ENCODE data around the gene NTRK3. TPM values are rescaled to one million over a fixed set of nuclear protein-coding genes. Genes with fewer than 3 reads are reported as not detected.

NTRK3 gene
- total RNA-seq, 8 experiments from 2014 or later: 1.2 to 41.6 (median 10.7) TPM

DNA sequence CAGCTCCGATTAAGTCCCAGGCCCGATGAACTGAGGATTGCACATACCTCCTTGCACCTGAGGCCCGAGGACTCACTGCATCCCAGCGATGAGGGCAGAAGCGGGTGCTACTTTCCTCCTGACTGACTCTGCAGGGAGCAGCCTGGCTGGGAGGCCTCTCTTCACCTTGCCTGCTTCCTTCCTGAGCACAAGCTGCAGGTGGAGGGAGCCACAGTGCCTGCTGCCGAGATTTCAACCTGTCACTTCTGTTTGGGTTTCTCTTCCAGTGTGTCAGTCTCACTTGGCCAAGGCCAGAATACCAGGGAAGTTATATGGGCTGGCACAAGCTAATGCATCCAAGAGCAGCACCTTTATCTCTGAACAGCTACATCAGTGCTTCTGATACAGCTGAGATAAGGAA lies 185.4 kb downstream of the NTRK3 start:
- ATAC-seq (replicated peaks in 6 of 8): no peak
- 25 to 100% (median 75%) methylated on average over 1 to 4 of the region's 6 CpGs; no CpG with 5 or more reads in 4 of the 10 experiments for WGBS, 10 experiments
- Histone ChIP-seq H3K27ac (no peak overlapping the region), H3K4me3 (no peak overlapping the region), H3K4me1 (replicated peaks in 1 of 2) (peaks cover 0 to 5% of the 10 kb centered on the region in 2 donors)
- in situ Hi-C loops (cut with MboI; ENCODE audit: low pct_unique_long_range_greater_than_20kb in 2 of 9, low sequenced_read_pairs in 9 of 9, unreplicated experiment in 9 of 9): no loop called here

DNA sequence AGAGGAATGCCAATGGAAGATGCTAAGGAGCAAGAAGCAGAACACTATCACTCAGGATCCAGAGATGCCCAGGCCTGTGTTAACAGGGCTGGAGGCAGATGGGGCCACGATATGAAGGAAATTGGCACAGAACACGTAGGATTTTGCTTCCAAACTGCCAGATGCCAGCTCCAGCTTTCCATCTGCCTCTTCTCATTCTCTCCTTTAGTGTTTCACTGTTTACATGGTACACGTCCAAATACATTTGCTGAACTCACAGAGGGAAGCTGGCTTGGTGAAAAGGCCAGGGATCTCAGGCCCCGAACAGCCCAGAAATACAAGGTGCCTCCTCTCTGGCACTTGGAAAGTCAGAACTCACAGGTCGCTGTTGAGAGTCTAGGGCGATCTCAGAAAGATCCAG lies 187.0 kb downstream of the NTRK3 start:
- no peak for ATAC-seq (replicated peaks in 6 of 8)
- in situ Hi-C loops (cut with MboI; ENCODE audit: low pct_unique_long_range_greater_than_20kb in 2 of 9, low sequenced_read_pairs in 9 of 9, unreplicated experiment in 9 of 9): no loop called here
- Histone ChIP-seq H3K27ac (no peak overlapping the region), H3K4me1 (replicated peaks in 1 of 2) (peaks cover 0 to 5% of the 10 kb centered on the region in 2 donors), H3K4me3 (no peak overlapping the region)
- 0 to 100% (median 75%) methylated on average over 1 to 5 of the region's 6 CpGs; no CpG with 5 or more reads in 3 of the 10 experiments for WGBS, 10 experiments

DNA sequence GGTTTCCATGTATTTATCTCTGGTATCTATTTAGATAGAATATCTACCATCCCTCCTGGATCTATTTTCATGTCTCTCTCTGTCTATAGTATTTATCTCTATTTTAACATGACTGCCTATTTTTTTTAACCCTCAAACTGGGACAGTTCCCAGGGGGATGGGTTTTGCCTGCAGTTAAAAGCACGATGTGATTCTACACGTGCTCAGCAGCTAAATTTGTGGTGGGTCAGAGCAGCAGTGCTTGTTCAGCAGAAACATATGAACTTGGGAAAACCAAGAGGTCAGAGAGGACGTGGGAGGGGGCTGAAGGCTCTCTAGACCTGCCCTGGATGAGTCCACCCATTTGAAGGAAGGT lies 189.2 kb downstream of the NTRK3 start:
- in situ Hi-C loops (cut with MboI; ENCODE audit: low pct_unique_long_range_greater_than_20kb in 2 of 9, low sequenced_read_pairs in 9 of 9, unreplicated experiment in 9 of 9): no loop called here
- H3K4me3 ChIP-seq: no peak overlapping the region
- ATAC-seq (replicated peaks in 6 of 8): no peak
- 0 to 100% (median 60%) methylated on average over 1 to 3 of the region's 3 CpGs; no CpG with 5 or more reads in 3 of the 10 experiments for WGBS, 10 experiments
- no peaks in the 10 kb centered on the region for H3K4me1 ChIP-seq (replicated peaks in 1 of 2)
- H3K27ac ChIP-seq: no peak overlapping the region

DNA sequence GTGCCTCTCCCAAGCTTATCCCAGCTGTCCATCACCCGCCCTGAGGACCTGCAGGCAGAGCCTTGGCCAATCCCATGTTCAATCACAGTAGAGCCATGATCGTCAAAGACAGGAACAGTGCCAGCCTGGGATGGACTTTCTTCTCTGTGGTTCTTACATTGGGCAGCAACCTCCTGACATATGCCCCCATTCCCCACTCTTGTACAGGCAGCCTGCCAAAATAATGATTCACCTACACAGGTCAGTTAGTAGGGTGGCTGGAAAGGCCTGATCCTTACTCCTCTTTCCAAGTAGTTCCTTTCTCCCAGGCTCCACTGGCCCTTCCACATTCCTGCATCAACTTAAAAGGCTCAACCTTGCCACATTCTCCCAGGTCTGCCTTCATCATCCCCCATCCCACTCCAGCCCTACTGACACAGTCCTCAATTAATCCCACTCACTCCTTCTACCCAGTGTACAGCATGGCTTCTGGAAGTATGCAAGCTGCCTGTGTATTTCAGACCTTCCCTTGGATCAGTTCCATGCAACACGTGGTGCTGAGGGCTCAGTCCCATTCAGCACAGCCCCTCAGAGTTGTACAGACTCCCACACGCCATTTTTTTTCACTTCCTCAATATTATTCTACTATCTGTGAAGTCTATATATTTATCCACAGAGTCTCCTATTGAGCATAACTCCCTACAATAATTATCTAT lies 189.8 kb downstream of the NTRK3 start:
- in situ Hi-C loops (cut with MboI; ENCODE audit: low pct_unique_long_range_greater_than_20kb in 2 of 9, low sequenced_read_pairs in 9 of 9, unreplicated experiment in 9 of 9): no loop called here
- WGBS, 10 experiments: 0 to 59% (median 0%) methylated on average over 1 to 4 of the region's 4 CpGs; no CpG with 5 or more reads in 3 of the 10 experiments
- H3K4me3 ChIP-seq: no peak overlapping the region
- ATAC-seq (replicated peaks in 6 of 8): peak in 1 of 8 experiments; percentile 34
- no peak overlapping the region for H3K27ac ChIP-seq
- no peaks in the 10 kb centered on the region for H3K4me1 ChIP-seq (replicated peaks in 1 of 2)

DNA sequence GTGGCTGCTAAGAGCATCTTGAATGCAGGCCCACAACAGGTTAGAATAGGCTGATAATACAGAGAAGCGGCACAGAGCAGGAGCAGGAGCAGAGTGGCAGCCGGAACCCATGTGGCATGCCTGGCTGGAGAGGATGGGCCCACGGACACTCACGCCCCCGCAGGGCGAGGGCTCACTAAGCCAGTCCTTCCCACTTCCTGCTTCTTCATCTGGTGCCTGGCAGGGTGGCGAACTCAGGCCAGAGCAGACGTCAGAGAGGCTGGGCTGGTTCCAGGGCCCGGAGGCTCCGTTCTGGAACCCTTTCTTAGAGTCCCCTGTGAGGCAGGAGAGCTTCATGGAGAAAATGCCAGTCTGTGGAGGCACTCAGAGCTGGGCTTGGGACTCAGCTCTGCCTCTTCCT lies 195.1 kb downstream of the NTRK3 start:
- peaks cover 0 to 3% of the 10 kb centered on the region in 2 donors for H3K4me1 ChIP-seq (replicated peaks in 1 of 2)
- in situ Hi-C loops (cut with MboI; ENCODE audit: low pct_unique_long_range_greater_than_20kb in 2 of 9, low sequenced_read_pairs in 9 of 9, unreplicated experiment in 9 of 9): no loop called here
- ATAC-seq (replicated peaks in 6 of 8): peak in 2 of 8 experiments; percentile 35 to 74
- H3K4me3 ChIP-seq: no peak overlapping the region
- H3K27ac ChIP-seq: no peak overlapping the region
- WGBS, 10 experiments: 20 to 100% (median 86%) methylated on average over 2 to 4 of the region's 10 CpGs; no CpG with 5 or more reads in 6 of the 10 experiments

DNA sequence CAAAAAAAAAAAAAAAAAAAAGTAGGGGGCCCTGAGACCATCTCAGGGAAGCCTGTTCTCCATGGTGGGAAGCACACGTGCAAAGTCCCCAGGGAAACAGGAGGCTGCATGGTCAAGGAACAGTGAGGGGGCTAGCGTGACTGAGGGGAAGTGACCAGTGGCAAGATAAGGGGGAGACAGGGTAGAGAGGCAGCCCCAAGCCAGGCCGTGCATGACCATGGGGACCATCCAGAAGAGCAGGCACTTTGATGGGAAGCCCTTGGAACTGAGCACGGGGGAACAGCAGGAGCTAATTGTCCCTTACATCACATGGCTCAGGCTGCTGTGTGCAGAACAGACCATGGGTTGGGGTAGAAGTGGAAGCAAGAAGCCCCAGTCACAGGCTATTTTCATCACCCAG lies 196.2 kb downstream of the NTRK3 start:
- in situ Hi-C loops (cut with MboI; ENCODE audit: low pct_unique_long_range_greater_than_20kb in 2 of 9, low sequenced_read_pairs in 9 of 9, unreplicated experiment in 9 of 9): no loop called here
- WGBS, 10 experiments: 0 to 100% (median 70%) methylated on average over 1 to 4 of the region's 4 CpGs; no CpG with 5 or more reads in 5 of the 10 experiments

DNA sequence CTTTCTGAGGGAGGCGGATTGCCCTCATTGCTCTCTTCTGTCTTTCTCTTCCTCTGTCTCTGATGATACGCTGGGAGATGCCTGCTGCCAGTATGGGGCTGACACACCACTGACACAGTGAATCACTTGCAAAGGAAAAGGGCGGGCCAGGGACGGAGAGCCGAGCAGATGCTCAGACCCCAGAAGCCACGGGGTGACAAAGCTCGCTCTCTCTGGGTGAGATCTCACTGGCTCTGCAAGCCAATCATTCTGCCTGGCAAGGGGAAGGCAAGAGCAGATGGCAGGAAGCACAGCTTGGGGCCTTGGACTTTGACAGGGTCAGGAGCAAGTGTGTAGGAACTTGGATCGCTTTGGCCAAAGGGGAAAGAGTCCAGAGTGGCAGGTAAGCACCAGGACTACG lies 198.7 kb downstream of the NTRK3 start:
- peak in 7 of 8 experiments; percentile 38 to 71 (median 56) for ATAC-seq (replicated peaks in 6 of 8)
- 32 to 100% (median 70%) methylated on average over 1 to 5 of the region's 9 CpGs; no CpG with 5 or more reads in 4 of the 10 experiments for WGBS, 10 experiments
- in situ Hi-C loops (cut with MboI; ENCODE audit: low pct_unique_long_range_greater_than_20kb in 2 of 9, low sequenced_read_pairs in 9 of 9, unreplicated experiment in 9 of 9): no loop called here
- Histone ChIP-seq H3K27ac (no peak overlapping the region), H3K4me1 (replicated peaks in 1 of 2) (peaks cover 0 to 3% of the 10 kb centered on the region in 2 donors), H3K4me3 (no peak overlapping the region)

More for the DNA sequence above, 196.2 kb downstream of the NTRK3 start:
- Histone ChIP-seq H3K27ac (no peak overlapping the region), H3K4me3 (no peak overlapping the region), H3K4me1 (replicated peaks in 1 of 2) (peaks cover 0 to 3% of the 10 kb centered on the region in 2 donors)
- no peak for ATAC-seq (replicated peaks in 6 of 8)

DNA sequence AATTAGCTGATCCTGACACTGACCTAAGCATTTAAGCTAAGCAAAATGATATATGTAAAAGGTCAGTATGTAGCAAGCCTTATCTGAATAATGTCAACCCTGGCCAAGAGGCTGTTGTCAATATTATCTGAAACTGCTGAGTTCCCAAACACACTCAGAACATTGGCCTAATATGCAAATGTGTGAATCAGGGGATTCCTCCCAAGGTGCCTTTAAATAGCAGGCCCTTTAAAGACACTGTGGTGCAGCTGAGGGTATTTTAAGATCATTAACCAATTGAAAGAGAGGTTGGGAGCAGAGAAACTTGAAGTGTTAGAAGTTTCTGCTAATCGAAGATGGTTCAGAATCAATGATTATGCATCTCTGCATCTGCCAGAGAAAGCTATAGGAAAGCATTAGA lies 207.0 kb downstream of the NTRK3 start:
- WGBS, 10 experiments: 0 to 60% (median 17%) methylated on average over 1 of the region's 1 CpG; no CpG with 5 or more reads in 3 of the 10 experiments
- peak in 2 of 8 experiments; percentile 46 to 69 for ATAC-seq (replicated peaks in 6 of 8)
- H3K4me1 ChIP-seq (replicated peaks in 1 of 2): peaks cover 11 to 36% of the 10 kb centered on the region in 2 donors
- no peak overlapping the region for H3K27ac ChIP-seq
- in situ Hi-C loops (cut with MboI; ENCODE audit: low pct_unique_long_range_greater_than_20kb in 2 of 9, low sequenced_read_pairs in 9 of 9, unreplicated experiment in 9 of 9): no loop called here
- no peak overlapping the region for H3K4me3 ChIP-seq

DNA sequence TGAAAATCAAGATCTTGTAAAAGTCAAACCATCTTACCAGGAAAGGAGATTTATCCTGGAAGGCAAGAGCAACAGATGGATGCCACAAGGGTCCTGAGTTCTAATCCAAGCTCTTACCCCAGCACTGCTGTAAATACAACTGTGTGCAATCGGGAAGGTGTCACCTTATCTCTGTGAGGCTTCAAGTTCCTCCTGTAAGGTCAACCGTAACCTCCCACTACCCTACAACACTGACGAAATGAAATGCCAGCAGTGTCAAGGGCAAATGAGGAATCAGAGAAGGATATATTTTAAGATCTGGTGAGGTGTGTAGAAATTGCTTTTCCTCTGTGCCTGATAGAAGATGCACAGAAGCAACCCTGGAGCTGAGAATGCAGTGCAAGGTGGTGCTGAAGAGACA lies 207.8 kb downstream of the NTRK3 start:
- H3K27ac ChIP-seq: no peak overlapping the region
- in situ Hi-C loops (cut with MboI; ENCODE audit: low pct_unique_long_range_greater_than_20kb in 2 of 9, low sequenced_read_pairs in 9 of 9, unreplicated experiment in 9 of 9): no loop called here
- peaks cover 11 to 36% of the 10 kb centered on the region in 2 donors for H3K4me1 ChIP-seq (replicated peaks in 1 of 2)
- H3K4me3 ChIP-seq: no peak overlapping the region
- ATAC-seq (replicated peaks in 6 of 8): no peak
- 10 to 94% (median 87%) methylated on average over 1 to 3 of the region's 3 CpGs; no CpG with 5 or more reads in 3 of the 10 experiments for WGBS, 10 experiments

DNA sequence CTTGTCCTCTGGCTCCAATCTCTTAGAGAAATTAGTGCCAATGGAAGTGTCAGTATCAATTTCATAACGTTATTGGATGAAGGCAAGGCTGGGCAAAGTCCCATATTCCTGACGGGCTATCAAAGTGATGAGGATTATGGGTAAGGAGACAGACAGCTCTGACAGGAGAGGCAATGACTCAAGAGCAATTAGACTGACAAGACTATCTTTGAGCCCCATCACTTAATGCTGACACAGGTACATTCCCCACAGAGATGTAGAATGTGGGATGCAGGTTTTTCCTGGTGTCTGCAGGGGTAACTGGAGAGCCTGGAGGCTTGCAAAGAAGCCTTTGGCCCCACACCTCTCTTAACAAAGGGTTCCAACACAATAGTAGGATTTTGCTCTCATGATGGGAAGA lies 208.3 kb downstream of the NTRK3 start:
- in situ Hi-C loops (cut with MboI; ENCODE audit: low pct_unique_long_range_greater_than_20kb in 2 of 9, low sequenced_read_pairs in 9 of 9, unreplicated experiment in 9 of 9): no loop called here
- no peak overlapping the region for H3K4me3 ChIP-seq
- ATAC-seq (replicated peaks in 6 of 8): no peak
- WGBS, 10 experiments: 0 to 71% (median 35%) methylated on average over 1 to 2 of the region's 2 CpGs; no CpG with 5 or more reads in 4 of the 10 experiments
- H3K4me1 ChIP-seq (replicated peaks in 1 of 2): peaks cover 11 to 36% of the 10 kb centered on the region in 2 donors
- H3K27ac ChIP-seq: no peak overlapping the region

DNA sequence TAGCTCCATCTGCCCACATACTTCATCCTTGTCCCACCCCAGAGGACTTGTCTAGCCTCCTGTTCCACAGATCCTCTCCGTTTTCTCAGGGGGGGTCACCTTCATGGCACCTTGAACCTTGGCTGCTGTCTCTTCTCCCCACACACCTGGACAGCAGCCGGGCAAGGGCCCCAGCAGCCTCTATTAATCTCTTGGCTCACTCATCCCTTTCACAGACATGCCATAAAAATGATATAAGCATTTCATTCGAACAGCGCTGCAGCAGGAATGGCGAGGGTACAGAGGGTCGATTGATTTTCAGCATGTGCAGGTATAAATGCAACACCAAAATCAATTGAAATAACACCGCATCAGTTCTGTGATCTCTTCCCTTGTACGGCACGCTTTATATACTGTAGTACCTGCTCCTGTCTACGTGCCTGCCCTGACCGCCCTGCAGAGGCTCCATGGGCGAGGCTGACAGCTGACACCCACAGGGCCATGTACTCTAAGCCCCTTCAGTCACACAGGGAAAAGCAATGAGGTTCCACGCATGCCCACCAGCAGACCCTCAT lies 209.9 kb downstream of the NTRK3 start:
- in situ Hi-C loops (cut with MboI; ENCODE audit: low pct_unique_long_range_greater_than_20kb in 2 of 9, low sequenced_read_pairs in 9 of 9, unreplicated experiment in 9 of 9): no loop called here
- Histone ChIP-seq H3K27ac (peak overlapping the region in 1 of 2 donors; percentile 14), H3K4me3 (no peak overlapping the region), H3K4me1 (replicated peaks in 1 of 2) (peaks cover 11 to 37% of the 10 kb centered on the region in 2 donors)
- ATAC-seq (replicated peaks in 6 of 8): peak in 5 of 8 experiments; percentile 46 to 95 (median 68)
- WGBS, 10 experiments: 25 to 85% (median 56%) methylated on average over 2 to 11 of the region's 13 CpGs; no CpG with 5 or more reads in 2 of the 10 experiments

DNA sequence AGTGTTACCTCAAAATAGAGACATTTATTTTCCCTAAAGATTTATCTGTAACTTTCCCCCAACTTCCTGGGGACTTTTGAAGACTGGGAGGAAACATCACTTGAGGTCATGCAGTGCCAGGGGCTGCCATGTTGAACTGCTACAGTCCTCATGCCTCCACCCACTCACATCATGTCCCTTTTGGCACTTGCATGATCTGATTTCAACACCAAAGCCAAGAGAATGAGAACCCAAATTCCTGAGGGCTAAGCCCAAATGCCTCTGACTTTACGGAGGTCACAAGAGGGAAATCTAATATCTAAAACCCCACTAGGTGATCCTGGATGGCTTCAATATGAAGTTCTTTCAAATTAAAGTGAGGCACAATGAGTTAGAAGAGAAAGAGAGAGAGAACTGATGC lies 213.1 kb downstream of the NTRK3 start:
- H3K4me3 ChIP-seq: no peak overlapping the region
- H3K4me1 ChIP-seq (replicated peaks in 1 of 2): peaks cover 6 to 28% of the 10 kb centered on the region in 2 donors
- H3K27ac ChIP-seq: no peak overlapping the region
- 50 to 100% (median 100%) methylated on average over 1 of the region's 1 CpG; no CpG with 5 or more reads in 2 of the 10 experiments for WGBS, 10 experiments
- in situ Hi-C loops (cut with MboI; ENCODE audit: low pct_unique_long_range_greater_than_20kb in 2 of 9, low sequenced_read_pairs in 9 of 9, unreplicated experiment in 9 of 9): no loop called here
- no peak for ATAC-seq (replicated peaks in 6 of 8)

DNA sequence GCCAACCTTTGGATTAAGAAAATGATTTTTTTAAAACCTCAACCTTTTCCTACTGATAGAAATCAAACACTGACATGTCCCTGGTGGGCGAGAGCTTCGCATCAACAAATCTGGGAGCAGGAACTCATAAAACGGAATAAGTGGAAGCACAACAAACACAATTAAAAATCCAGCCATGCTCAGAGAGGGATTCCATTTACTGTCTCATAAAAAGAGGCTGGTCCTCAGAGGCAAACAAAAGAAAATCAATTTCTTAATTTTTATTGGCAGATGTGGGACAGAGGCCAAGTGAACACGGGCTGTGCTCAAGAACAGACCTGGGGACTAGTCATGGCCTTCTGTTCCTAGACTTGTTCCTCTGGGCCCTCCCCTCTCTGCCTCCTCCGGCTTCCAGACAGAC lies 214.5 kb downstream of the NTRK3 start:
- WGBS, 10 experiments: 19 to 100% (median 89%) methylated on average over 1 to 5 of the region's 5 CpGs; no CpG with 5 or more reads in 2 of the 10 experiments
- in situ Hi-C loops (cut with MboI; ENCODE audit: low pct_unique_long_range_greater_than_20kb in 2 of 9, low sequenced_read_pairs in 9 of 9, unreplicated experiment in 9 of 9): no loop called here
- Histone ChIP-seq H3K27ac (no peak overlapping the region), H3K4me3 (no peak overlapping the region), H3K4me1 (replicated peaks in 1 of 2) (peaks cover 9 to 20% of the 10 kb centered on the region in 2 donors)
- ATAC-seq (replicated peaks in 6 of 8): no peak
